Epithelial cell of esophagus (primary cell): Measurements from ENCODE around the gene ARHGAP33.

ENCODE experiments used
- DNase-seq: peaks from one replicate; pipeline ENCODE4 v3.0.0; 2010; ENCODE audit warnings: low read depth
- H3K4me3 ChIP-seq: 2 replicates; pipeline ENCODE4 v1.5.1; 2011; ENCODE audit warnings: mild to moderate bottlenecking, low read length, control low read depth
- CTCF ChIP-seq: IDR thresholded peaks from 2 replicates; pipeline ENCODE4 v1.5.1; 2011; ENCODE audit warnings: low read depth, mild to moderate bottlenecking, low read length, control low read depth, inconsistent platforms; ENCODE audit not compliant: insufficient read depth; ENCODE audit errors: missing control alignments

The ARHGAP33 gene

GRCh38 chr19:35775298-35776101 lies at the start of gene ARHGAP33:
ARHGAP33 (plus strand) TSS chr19:35775564; CDS start chr19:35775659, 95 bp downstream.
- peak; percentile 96 for DNase-seq
- peak within 1 kb of the TSS; percentile 40 for H3K4me3 ChIP-seq
- TF ChIP-seq CTCF, result no peak

DNA sequence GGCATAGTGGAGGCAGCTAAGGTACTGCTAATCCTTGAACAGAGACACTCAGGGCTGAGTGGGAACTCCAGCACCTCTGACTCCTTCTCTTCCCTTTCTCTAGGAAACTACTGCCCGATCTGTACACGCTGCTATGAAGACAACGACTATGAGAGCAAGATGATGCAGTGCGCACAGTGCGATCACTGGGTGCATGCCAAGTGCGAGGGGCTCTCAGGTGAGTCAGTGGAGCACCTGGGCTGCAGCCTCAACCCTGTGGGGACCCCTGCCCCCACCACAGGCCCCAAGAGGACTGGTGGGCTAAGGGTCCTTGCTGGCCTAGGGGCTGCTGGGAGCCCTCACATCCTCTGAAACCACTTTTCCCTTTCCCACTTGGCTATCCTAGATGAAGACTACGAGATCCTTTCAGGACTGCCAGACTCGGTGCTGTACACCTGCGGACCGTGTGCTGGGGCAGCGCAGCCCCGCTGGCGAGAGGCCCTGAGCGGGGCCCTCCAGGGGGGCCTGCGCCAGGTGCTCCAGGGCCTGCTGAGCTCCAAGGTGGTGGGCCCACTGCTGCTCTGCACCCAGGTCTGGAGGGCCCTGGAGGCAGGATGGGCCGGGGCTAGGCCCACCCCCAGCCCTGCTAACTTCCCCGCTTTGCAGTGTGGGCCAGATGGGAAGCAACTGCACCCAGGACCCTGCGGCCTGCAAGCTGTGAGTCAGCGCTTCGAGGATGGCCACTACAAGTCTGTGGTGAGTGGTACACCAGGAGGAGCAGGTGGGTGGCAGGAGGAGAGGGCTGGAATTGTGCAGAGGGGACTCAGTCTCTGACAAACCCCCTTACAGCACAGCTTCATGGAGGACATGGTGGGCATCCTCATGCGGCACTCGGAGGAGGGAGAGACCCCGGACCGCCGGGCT lies 48.1 kb upstream of the ARHGAP33 start:
- TF ChIP-seq CTCF, result no peak
- no peak for DNase-seq
- H3K4me3 ChIP-seq, result no peak overlapping the region

DNA sequence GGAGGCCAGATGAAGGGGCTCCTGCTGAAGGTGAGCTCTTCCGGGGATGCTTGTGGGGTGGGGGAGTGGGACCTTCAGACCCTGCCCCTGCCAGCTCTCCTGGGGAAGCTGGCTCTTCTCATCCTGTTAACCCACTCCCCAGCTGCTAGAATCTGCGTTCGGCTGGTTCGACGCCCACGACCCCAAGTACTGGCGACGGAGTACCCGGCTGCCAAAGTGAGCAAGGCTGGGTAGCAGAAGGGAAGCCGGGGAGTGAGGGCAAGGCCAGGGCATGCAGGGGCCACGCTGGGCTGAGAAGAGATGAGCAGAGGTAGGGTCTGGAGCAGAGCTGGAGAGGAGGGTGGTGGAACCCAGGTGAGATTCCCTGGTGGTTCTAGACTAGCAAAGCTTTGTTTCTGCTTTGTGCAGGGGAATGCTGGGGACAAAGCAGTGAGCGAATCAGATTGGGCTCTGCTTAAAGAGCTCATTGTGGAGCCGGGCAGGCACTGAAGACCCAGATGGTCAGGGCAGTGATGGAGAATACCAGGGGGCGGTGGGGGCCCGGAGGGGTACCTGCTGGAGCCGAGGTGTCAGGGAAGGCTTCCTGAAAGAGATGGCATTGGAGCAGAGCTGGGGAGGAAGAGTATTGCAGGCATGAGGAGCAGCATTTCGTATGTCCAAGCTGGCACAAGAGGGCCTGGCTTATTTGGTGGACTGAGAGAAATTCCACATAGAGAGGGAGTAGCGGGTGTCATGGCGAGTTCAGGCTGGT lies 47.2 kb upstream of the ARHGAP33 start:
- no peak overlapping the region for H3K4me3 ChIP-seq
- no peak for DNase-seq
- TF ChIP-seq CTCF, result no peak

GRCh38 chr19:35729021-35729420 lies 46.3 kb upstream of the ARHGAP33 start:
- DNase-seq, result no peak
- no peak for TF ChIP-seq CTCF
- H3K4me3 ChIP-seq, result no peak overlapping the region

- no peak overlapping the region for H3K4me3 ChIP-seq
- DNase-seq, result no peak
- no peak for TF ChIP-seq CTCF
Measured at GRCh38 chr19:35729763-35730162, 45.6 kb upstream of the ARHGAP33 start.

DNA sequence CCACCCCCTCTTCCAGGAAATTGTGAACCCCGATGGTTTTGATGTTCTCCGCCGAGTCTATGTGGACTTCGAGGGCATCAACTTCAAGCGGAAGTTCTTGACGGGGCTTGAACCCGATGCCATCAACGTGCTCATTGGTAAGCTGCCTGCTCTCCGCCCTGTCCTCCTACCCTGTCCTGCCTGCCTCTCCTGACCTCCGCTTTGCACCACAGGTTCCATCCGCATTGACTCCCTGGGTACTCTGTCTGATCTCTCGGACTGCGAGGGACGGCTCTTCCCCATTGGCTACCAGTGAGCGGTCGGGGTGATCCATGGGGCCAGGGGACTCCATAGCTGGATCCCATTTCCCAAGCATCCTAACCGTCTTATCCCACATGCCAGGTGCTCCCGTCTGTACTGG lies 45.0 kb upstream of the ARHGAP33 start:
- DNase-seq, result no peak
- no peak for TF ChIP-seq CTCF
- no peak overlapping the region for H3K4me3 ChIP-seq
